Activated CD8-positive, alpha-beta memory T cell treated with anti-CD3 and anti-CD28 coated beads for 1 hour (primary cell): ENCODE data around the gene HLF.
A peak's percentile ranks its signal among the peaks of the same experiment; 100 is the strongest.

Experiments used
- DNase-seq, 2 donors: peaks; one replicate each; pipeline ENCODE4 v3.0.0-alpha.2; 2020; ENCODE audit warnings: low read depth in 1 of 2; ENCODE audit errors: extremely low read depth in 1 of 2

The HLF gene, protein sequence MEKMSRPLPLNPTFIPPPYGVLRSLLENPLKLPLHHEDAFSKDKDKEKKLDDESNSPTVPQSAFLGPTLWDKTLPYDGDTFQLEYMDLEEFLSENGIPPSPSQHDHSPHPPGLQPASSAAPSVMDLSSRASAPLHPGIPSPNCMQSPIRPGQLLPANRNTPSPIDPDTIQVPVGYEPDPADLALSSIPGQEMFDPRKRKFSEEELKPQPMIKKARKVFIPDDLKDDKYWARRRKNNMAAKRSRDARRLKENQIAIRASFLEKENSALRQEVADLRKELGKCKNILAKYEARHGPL

GRCh38 chr17:55264645-55265298 lies at the start of gene HLF:
Gene HLF, plus strand, starts transcription at chr17:55264960. Its CDS starts 525 bp downstream, at chr17:55265485.
- peak; percentile 29 to 62 for DNase-seq

GRCh38 chr17:55215711-55216110 lies 49.0 kb upstream of the HLF start:
- DNase-seq, result no peak

DNA sequence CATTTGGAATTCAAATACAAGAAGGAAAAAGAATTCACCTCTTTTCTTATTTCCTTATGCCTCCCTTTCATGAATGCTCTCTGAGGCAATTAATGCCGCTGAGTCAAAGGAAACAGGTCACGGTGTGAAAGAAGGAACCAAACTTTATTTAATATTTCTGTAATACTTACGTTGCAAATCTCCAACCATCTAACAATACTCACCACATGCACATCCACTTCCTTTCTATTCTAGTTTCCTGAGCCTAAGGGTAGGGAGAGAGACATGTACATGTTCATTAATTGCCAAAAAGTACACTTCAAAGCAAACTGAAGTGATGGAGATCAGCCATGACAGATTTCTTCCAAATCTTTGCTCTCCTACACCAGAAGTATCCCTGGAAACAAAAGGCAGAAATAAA lies 47.9 kb upstream of the HLF start:
- DNase-seq, result no peak

GRCh38 chr17:55219459-55219858 lies 45.3 kb upstream of the HLF start:
- DNase-seq, result no peak

DNA sequence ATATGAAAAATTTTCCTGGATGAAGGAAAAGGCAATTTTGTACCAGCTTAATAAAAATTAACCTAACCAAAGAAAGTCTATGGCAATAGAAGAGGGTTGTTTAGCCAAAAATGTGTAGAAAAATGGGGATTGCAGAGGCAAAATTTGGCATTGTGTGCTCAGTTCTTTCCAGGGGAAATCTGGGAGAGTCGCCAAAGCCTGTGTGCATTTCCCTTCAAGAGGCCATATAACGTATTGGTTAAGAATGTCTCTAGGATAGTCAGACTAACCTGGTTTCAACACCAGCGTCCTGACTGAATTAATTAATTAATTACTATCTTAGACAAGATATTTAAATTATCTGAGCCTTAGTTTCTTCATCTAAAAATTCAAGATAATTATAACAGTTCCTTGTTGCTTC lies 44.8 kb upstream of the HLF start:
- DNase-seq, result no peak

- no peak for DNase-seq
These were observed 41.2 kb upstream of the HLF start for GRCh38 chr17:55223524-55223923.

DNA sequence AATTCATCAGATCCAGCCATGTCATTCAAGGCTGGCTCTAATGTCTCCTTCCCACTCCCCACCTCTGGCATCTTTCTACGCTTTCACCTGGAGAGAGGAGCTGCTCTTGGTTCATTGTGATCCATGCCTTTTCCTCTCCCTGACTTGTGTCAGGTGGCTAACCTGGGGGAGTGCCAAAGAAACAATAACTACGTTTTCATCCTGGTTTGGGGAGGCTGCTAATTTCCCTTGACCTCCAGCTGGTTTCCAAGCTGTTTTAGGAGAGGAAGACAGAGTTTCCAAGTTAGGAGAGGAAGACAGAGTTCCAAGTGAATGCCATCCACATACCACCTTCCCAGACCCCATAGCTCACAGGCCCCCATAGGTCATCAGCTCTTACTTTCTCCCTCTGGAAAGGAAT lies 40.0 kb upstream of the HLF start:
- DNase-seq, result no peak

- no peak for DNase-seq
These were observed 39.5 kb upstream of the HLF start for GRCh38 chr17:55225237-55225636.

DNA sequence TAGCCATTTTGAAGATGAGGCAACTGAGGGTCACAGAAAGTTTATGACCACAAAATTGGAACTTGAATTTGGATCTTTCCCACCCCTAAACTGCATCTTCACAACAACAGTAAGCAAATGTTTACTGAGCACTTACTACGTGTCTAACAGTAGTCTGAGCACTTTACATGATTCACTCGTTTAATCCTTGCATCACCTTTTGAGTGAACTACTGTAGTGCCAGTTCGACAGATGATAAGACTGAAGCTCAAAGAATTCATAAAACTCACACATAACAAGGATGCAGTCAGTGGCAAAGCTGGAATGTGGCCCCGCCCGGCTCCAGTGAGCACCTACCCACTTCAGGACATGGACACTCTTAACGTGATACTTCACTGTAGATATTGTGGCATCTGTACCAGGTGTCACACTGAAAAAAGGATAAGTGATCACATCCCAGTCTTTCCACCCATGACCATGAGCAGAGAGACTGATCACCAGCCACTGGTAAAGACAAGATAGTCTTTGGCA lies 36.0 kb upstream of the HLF start:
- DNase-seq, result no peak

DNA sequence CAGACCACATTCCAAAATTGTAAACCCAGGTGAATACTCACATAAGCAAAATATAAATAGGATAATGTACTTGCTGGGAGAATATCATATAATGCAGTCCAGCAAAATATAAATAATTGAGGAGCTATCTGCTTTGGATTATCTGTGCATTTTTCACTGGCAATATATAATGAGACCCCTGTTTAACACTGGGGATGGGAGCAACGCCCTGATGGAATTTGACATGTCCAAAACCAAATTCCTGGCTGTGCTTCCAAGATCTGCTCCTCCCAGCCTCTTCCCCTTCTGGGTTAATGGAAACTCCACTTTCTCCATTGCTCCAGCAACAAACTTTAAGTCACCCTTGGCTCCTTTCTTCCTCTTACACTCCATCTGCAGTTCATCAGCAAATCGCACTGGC lies 35.5 kb upstream of the HLF start:
- no peak for DNase-seq

GRCh38 chr17:55230716-55231115 lies 34.0 kb upstream of the HLF start:
- no peak for DNase-seq

DNA sequence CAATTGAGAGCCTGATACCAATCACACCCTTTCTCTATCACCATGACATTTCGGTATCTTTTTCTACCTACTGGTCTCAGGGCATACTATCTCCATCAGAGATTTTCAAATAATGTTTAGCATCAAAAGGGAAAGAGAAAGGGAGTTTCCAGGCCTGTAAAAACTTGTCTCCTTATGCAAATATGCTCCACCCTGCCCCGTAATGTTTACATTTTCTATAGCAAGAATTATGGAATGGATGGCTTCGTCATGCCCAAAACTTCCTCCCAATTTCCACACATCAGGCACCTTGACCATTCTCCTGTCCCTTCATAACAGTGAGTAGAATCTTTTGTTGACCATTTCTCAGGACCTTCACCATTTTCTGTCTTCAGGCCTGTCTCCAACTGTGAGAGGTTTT lies 30.9 kb upstream of the HLF start:
- no peak for DNase-seq

DNA sequence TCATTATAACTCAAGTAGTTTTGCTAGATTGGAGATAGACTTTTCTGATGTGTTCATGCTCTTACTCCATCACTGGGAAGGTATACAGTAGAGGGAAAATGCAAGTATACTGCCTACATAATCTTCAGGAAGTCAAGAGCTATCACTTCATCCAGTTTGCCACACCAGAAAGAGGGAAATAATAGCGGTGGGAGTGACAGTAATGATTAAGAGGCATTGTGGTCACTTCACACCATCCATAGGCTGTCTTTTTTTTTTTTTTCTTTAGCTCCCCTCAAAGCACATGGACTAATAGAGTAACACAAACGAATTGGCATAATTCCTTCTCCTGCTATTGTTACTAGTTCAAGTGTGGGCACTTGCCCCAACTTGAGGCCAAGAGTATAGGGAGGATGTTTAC lies 28.4 kb upstream of the HLF start:
- DNase-seq, result no peak

DNA sequence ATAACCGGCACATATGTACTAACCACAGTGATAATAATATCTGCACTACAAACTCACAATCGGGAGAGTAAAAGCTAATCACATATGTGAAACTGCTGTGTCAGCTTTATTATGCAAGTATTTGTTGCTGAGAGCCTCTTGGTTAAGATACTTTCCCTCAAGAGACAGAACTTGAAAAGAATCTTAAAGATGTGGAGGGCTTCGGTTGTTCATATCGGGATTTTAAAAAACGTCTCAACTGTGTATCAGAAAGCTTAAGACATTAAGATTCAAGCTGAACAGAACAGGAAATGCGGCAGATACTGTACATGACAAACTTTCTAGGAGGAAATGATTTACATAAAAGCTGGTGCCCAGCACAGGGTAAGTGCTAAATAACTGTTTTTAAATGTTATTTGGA lies 27.5 kb upstream of the HLF start:
- DNase-seq, result no peak

DNA sequence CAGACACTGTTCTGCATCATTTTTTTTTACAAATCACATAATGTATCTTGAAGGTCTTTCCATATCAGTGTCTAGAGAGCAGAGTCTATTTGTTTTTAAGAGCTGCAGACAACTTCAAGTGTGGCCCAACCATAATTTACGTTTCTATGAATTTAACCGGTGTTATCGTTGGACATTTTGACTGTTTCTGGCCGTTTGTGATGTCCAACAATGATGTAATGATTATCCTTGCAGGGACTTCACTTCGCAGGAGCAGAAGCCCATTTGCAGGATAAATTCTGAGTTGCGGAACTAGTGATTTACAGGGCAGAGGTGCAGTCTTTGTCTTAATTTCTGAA lies 26.9 kb upstream of the HLF start:
- DNase-seq, result no peak

DNA sequence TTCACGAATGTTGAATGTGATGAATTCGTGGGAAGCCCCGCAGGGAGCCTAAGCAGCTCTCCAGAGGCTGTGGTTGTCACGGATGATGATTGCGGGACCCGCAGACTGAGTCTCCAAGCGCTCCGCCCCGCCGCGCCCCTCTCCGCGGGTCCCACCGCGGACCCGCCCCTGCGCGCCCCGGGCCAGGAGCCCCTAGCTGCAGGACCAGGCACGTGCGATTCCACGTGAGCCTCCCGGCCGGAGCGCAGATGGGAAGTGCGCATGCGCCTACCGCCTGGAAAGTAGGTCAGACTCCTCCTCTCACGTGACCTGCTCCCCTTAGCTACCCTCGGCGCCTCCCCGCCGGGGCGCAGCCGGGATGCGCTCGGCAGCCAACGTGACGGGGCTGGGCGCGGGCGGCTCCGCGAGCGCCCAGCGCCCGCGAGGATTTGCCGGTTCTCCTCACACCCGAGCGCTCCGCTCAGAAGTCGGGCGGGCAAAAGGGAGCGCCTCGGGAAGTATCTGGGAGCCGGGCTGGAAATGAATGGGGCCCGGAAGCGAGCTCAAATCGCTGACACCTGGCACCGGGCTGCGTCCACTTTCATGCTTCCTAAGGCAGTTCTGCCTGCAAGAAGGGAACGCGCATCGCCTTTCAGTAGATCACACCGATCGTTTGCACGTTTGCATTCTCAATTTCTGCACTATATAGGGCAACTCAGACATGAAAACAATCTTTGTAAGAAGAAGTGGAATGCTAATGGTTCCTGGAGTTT lies 26.4 kb upstream of the HLF start:
- DNase-seq, result peak; percentile 60 to 72

- DNase-seq, result no peak
These were observed 25.8 kb upstream of the HLF start for GRCh38 chr17:55238931-55239297.

DNA sequence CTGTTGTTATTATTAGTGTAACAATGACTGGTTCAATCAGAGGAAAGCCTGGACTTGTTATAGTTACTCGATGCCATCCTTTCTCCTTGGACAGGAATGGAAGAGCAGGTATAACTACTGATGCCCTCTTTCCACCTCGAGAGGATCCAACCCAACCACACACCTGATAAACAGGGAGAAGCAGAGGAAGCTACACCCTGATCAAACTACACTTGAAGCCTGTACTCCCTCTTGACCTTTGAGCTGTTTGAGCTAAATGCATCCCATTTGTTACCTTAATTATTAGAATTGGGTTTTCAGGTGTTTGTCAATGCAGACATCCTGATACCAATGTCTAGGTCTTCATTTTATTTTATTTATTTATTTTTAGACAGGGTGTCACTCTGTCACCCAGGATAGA lies 23.7 kb upstream of the HLF start:
- no peak for DNase-seq

DNA sequence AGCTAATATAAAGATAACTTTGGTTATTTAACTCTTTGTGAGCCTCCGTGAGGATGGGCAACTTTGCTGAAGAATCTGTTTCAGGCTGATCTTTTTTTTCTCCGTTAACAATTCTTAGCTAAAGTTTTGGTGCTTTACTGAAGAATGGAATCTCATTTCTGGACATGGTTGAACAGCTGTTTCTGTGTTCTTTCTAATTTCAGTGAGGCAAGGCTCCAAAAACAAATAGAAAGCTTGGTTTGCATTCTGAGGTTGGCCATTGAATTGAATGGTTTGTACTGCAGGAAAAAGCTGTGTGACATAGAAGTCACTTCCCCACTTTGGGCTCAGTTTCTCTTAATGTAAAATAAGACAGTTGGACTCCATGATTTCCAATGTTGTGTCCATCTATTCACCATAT lies 22.3 kb upstream of the HLF start:
- DNase-seq, result no peak

- DNase-seq, result no peak
These were observed 18.8 kb upstream of the HLF start for GRCh38 chr17:55245986-55246385.

- DNase-seq, result no peak
These were observed 18.2 kb upstream of the HLF start for GRCh38 chr17:55246583-55246982.

- DNase-seq, result no peak
These were observed 16.7 kb upstream of the HLF start for GRCh38 chr17:55248077-55248476.
